Adrenal gland (tissue), 12 donors: ENCODE measurements around the gene NETO1. TPM values are rescaled to one million over a fixed set of nuclear protein-coding genes. Genes with fewer than 3 reads are reported as not detected.

ENCODE experiments used
- DNase-seq, 7 donors: peaks; one replicate each; pipeline ENCODE4 v3.0.0-alpha.2; 2019 to 2020
- H3K27ac ChIP-seq, 5 donors: fragments of 200-600 bp; sonication (generic) in 4 of 5; 1 replicate in 3 of 5; 2 replicates in 2 of 5; pipeline versions ENCODE4 v1.5.1 to v1.8.0; 2016 to 2020; ENCODE audit warnings: mild to moderate bottlenecking in 1 of 5
- H3K27me3 ChIP-seq: fragments of 200-600 bp; 2 replicates; pipeline ENCODE4 v1.8.0; 2021
- H3K36me3 ChIP-seq, 2 donors: fragments of 200-600 bp; replicated peaks in 1 of 2; 1 replicate in 1 of 2; 2 replicates in 1 of 2; pipeline versions ENCODE4 v1.5.1 to v1.8.0; 2018 to 2022
- H3K4me1 ChIP-seq, 2 donors: fragments of 200-600 bp; replicated peaks in 1 of 2; 1 replicate in 1 of 2; 2 replicates in 1 of 2; pipeline versions ENCODE4 v1.5.1 to v1.8.0; 2018 to 2021
- H3K4me3 ChIP-seq, 4 donors: fragments of 200-600 bp; sonication (generic) in 3 of 4; one replicate each; pipeline ENCODE4 v1.5.1; 2016 to 2018
- H3K9me3 ChIP-seq, 3 donors: fragments of 200-600 bp; sonication (generic) in 1 of 3; replicated peaks in 1 of 3; 1 replicate in 2 of 3; 2 replicates in 1 of 3; pipeline versions ENCODE4 v1.5.1 to v1.8.0; 2016 to 2021
- POLR2A ChIP-seq, 2 donors: fragments of 450-650 bp; IDR thresholded peaks; one replicate each; pipeline ENCODE4 v1.6.1; 2017; ENCODE audit warnings: antibody characterized with exemption in 2 of 2, mild to moderate bottlenecking in 2 of 2, moderate library complexity in 1 of 2
- WGBS, 4 donors: extraction: QIAGEN DNeasy Blood & Tissue Kit in 2 of 4; methylation state at CpG; one replicate each; pipeline versions ENCODE4 v1.1.5 to v1.1.7; 2013 to 2017; 5-methylcytosine and 5-hydroxymethylcytosine counted together
- intact Hi-C, 2 donors: fragments of 100-400 bp; cut with DNase I; formaldehyde crosslinking; loops; one replicate each; pipeline versions ENCODE4 v1.14.1 to v1.15.0; 2022 to 2023
- polyA plus RNA-seq, 3 donors: library from polyadenylated mRNA; stranded (reverse); fragments of 200-250 nt in 2 of 3; fragments of 350-450 nt in 1 of 3; fragmentation: Illumina TruSeq in 1 of 3; extraction: RNeasy Lipid Tissue Mini Kit (QIAGEN cat#74804) in 1 of 3; gene quantifications; one replicate each; pipeline ENCODE4 v1.2.3, GENCODE V29; 2013 to 2014
- total RNA-seq, 9 donors: library from RNA; depleted of rRNA in 4 of 9; stranded (reverse); fragments of >200 nt in 4 of 9; fragments of 120-200 nt in 1 of 9; fragmentation: NEBNext Ultra II Directional in 1 of 9; extraction: Animal tissue kit (Norgen Biotek cat#: 25700) in 1 of 9; gene quantifications; one replicate each; pipeline versions ENCODE4 v1.1.0 to v1.2.4, GENCODE V29; 2013 to 2023
- TF ChIP-seq, protein P1 (sequence below), 6 experiments: fragments of 450-650 bp in 4 of 6; fragments of 200-600 bp in 2 of 6; sonication (generic) in 1 of 6; IDR thresholded peaks; 1 replicate in 5 of 6; 2 replicates in 1 of 6; pipeline versions ENCODE4 v1.5.1 to v1.8.0; 2016 to 2021; ENCODE audit warnings: antibody characterized with exemption in 6 of 6, mild to moderate bottlenecking in 2 of 6, moderate library complexity in 1 of 6
- donor health status: healthy with polysubstance abuse.
- donor health status: Bipolar disorder and iron deficiency.
- donor health status: DM: yes; HTN: yes; CAD: no.
- donor health status: DM: no; HTN: no; CAD: no.
- donor health status: DM: no; HTN: no; CAD: no.
- donor health status: DM: yes; HTN: yes; CAD: no.

The NETO1 gene
- total and polyA plus RNA-seq, 12 donors = 0.10 to 0.50 (median 0.14) TPM; not detected in 9

DNA sequence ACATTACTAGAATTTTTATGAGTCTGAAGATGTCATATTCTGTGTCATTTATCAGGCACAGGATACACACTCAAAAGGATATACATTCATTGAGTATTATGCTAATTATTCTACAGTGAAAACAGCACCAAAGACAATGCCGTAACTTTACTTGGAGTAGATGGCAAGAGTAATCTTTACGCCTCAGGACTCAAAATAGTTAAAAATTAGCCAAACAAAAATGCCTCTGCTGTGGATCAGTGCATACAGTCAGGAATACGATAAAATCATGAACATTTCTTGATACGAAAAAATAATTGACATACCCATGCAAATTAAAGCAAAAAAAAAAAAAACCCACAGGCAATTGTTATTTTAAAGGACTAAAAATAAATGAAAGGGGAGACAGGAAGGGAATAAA lies 129.7 kb downstream of the NETO1 start:
- Histone ChIP-seq H3K4me3 (no peak overlapping the region), H3K36me3 (no peaks in the 10 kb centered on the region), H3K27ac (no peak overlapping the region), H3K27me3 (no peaks in the 10 kb centered on the region), H3K4me1 (no peaks in the 10 kb centered on the region), H3K9me3 (no peaks in the 10 kb centered on the region)
- no peak for DNase-seq
- intact Hi-C loops = no loop called here
- TF ChIP-seq POLR2A (IDR thresholded peaks at IDR 0.05) = no peak
- TF ChIP-seq, protein P1, sequence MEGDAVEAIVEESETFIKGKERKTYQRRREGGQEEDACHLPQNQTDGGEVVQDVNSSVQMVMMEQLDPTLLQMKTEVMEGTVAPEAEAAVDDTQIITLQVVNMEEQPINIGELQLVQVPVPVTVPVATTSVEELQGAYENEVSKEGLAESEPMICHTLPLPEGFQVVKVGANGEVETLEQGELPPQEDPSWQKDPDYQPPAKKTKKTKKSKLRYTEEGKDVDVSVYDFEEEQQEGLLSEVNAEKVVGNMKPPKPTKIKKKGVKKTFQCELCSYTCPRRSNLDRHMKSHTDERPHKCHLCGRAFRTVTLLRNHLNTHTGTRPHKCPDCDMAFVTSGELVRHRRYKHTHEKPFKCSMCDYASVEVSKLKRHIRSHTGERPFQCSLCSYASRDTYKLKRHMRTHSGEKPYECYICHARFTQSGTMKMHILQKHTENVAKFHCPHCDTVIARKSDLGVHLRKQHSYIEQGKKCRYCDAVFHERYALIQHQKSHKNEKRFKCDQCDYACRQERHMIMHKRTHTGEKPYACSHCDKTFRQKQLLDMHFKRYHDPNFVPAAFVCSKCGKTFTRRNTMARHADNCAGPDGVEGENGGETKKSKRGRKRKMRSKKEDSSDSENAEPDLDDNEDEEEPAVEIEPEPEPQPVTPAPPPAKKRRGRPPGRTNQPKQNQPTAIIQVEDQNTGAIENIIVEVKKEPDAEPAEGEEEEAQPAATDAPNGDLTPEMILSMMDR (IDR thresholded peaks at IDR 0.05) = no peak
- 73 to 78% (median 75%) methylated on average over 4 of the region's 4 CpGs for WGBS, 4 donors

- TF ChIP-seq, protein P1 (IDR thresholded peaks at IDR 0.05) = no peak
- no peak for TF ChIP-seq POLR2A (IDR thresholded peaks at IDR 0.05)
- no peaks in the 10 kb centered on the region for H3K36me3 ChIP-seq
- intact Hi-C loops = no loop called here
- no peak for DNase-seq
- H3K27me3 ChIP-seq = no peaks in the 10 kb centered on the region
- no peaks in the 10 kb centered on the region for H3K4me1 ChIP-seq
- H3K4me3 ChIP-seq = no peak overlapping the region
- H3K9me3 ChIP-seq = no peaks in the 10 kb centered on the region
- 77 to 86% (median 83%) methylated on average over 6 of the region's 6 CpGs for WGBS, 4 donors
- H3K27ac ChIP-seq = no peak overlapping the region
These were observed 140.0 kb downstream of the NETO1 start for GRCh38 chr18:72727776-72728175.

DNA sequence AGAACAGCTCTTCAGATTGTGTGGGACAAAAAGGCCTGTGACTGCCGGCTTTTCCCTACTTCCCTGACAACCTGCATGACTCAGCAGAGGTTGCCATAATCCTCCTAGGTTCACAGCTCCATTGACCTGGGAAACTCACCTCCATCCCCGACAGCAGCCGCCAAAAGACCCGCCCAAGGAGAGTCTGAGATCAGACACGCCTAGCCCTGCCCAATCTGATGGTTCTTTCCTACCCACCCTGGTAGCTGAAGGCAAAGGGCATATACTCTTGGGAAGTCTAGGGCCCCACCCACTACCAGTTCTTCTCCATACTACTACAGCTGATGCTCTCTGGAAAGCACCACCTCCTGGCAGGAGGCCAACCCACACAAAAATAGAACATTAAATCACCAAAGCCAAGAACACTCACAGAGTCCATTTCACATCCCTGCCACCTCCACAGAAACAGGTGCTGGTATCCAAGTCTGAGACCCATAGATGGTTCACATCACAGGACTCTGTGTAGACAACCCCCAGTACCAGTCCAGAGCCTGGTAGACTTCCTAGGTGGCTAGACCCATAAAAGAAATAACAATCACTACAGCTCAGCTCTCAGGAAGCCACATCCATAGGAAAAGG lies 140.6 kb downstream of the NETO1 start:
- no peaks in the 10 kb centered on the region for H3K27me3 ChIP-seq
- no peak for TF ChIP-seq POLR2A (IDR thresholded peaks at IDR 0.05)
- TF ChIP-seq, protein P1 (IDR thresholded peaks at IDR 0.05) = no peak
- H3K4me3 ChIP-seq = no peak overlapping the region
- 67 to 81% (median 78%) methylated on average over 5 of the region's 5 CpGs for WGBS, 4 donors
- no peak for DNase-seq
- intact Hi-C loops = no loop called here
- no peak overlapping the region for H3K27ac ChIP-seq
- no peaks in the 10 kb centered on the region for H3K4me1 ChIP-seq
- no peaks in the 10 kb centered on the region for H3K36me3 ChIP-seq
- no peaks in the 10 kb centered on the region for H3K9me3 ChIP-seq

DNA sequence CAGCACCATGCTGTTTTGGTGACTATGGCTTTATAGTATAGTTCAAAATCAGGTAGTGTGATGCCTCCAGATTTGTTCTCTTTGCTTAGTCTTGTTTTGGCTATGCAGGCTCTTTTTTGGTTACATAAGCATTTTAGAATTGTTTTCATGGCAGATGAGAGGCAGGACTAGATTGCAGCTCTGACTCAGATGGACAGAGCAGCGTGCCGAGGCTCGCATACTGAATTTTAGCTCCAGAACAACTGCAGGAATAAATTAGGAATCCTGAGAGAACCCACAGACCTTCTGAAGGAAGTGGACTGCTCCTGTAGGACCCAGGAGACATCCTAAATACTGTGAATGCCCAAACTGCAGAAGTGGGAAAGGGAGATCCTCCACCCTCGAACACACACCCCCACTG lies 141.6 kb downstream of the NETO1 start:
- Histone ChIP-seq H3K27ac (no peak overlapping the region), H3K9me3 (no peaks in the 10 kb centered on the region), H3K4me3 (no peak overlapping the region), H3K36me3 (no peaks in the 10 kb centered on the region), H3K4me1 (no peaks in the 10 kb centered on the region), H3K27me3 (no peaks in the 10 kb centered on the region)
- no peak for TF ChIP-seq POLR2A (IDR thresholded peaks at IDR 0.05)
- TF ChIP-seq, protein P1 (IDR thresholded peaks at IDR 0.05) = no peak
- DNase-seq = no peak
- intact Hi-C loops = no loop called here
- WGBS, 4 donors = 81 to 95% (median 87%) methylated on average over 4 of the region's 4 CpGs
